Psoas muscle (tissue), 8 donors: ENCODE results near the gene BMP3. TPM values are rescaled to one million over a fixed set of nuclear protein-coding genes. Genes with fewer than 3 reads are reported as not detected.

ENCODE experiments used
- ATAC-seq, 4 donors: fragments of 200-7000 bp; cut with Tn5 transposase; one replicate each; pipeline ENCODE4 v1.9.1; 2020; ENCODE audit warnings: moderate library complexity in 3 of 4, mild to moderate bottlenecking in 2 of 4
- DNase-seq, 2 donors: peaks; one replicate each; pipeline ENCODE4 v3.0.0-alpha.2; 2020
- H3K27ac ChIP-seq: fragments of 200-600 bp; one replicate; pipeline ENCODE4 v1.8.0; 2022
- H3K27me3 ChIP-seq, 3 donors: fragments of 200-600 bp in 1 of 3; one replicate each; pipeline versions ENCODE4 v1.6.1 to v1.8.0; 2013 to 2022; ENCODE audit warnings: low read length in 2 of 3, mild to moderate bottlenecking in 2 of 3, moderate library complexity in 1 of 3; ENCODE audit not compliant: insufficient read depth in 3 of 3
- H3K36me3 ChIP-seq, 2 donors: fragments of 200-600 bp in 1 of 2; one replicate each; pipeline versions ENCODE4 v1.6.1 to v1.8.0; 2013 to 2022; ENCODE audit warnings: low read depth in 1 of 2, mild to moderate bottlenecking in 1 of 2, moderate library complexity in 1 of 2; ENCODE audit not compliant: insufficient read depth in 1 of 2
- H3K4me1 ChIP-seq: fragments of 200-600 bp; one replicate; pipeline ENCODE4 v1.8.0; 2022
- H3K4me3 ChIP-seq: fragments of 200-600 bp; one replicate; pipeline ENCODE4 v1.8.0; 2022; ENCODE audit warnings: mild to moderate bottlenecking
- H3K9me3 ChIP-seq: fragments of 200-600 bp; one replicate; pipeline ENCODE4 v1.8.0; 2022
- WGBS, 3 donors: extraction: QIAGEN DNeasy Blood & Tissue Kit; methylation state at CpG; one replicate each; pipeline versions ENCODE4 v1.1.6 to v1.1.7; 2013; 5-methylcytosine and 5-hydroxymethylcytosine counted together
- intact Hi-C, 2 donors: fragments of 100-400 bp; cut with DNase I; formaldehyde crosslinking; loops; one replicate each; pipeline versions ENCODE4 v1.11.0 to v1.14.2; 2022
- polyA plus RNA-seq, 3 donors: library from polyadenylated mRNA; stranded (reverse); fragments of 200-250 nt; gene quantifications; one replicate each; pipeline ENCODE4 v1.2.3, GENCODE V29; 2013
- total RNA-seq, 4 donors: library from RNA; stranded (reverse); fragmentation: NEBNext Ultra II Directional in 2 of 4; extraction: Animal tissue kit (Norgen Biotek cat#: 25700) in 2 of 4; gene quantifications; one replicate each; pipeline versions ENCODE4 v1.2.1 to v1.2.4, GENCODE V29; 2021 to 2023
- TF ChIP-seq, protein P1 (sequence below): fragments of 200-600 bp; IDR thresholded peaks from one replicate; pipeline ENCODE4 v1.8.0; 2022; ENCODE audit warnings: antibody characterized with exemption
- donor health status: healthy with polysubstance abuse.
- donor health status: DM: no; HTN: no; CAD: no; lungs with moderate emphysema.
- donor health status: Bipolar disorder and iron deficiency.
- donor health status: healthy.
- donor health status: DM: yes; HTN: yes; CAD: no.
- donor health status: DM: no; HTN: no; CAD: no.
- donor health status: DM: no; HTN: no; CAD: no.
- donor health status: DM: yes; HTN: yes; CAD: no.

Gene BMP3
- total and polyA plus RNA-seq, 7 donors, result 0.03 to 0.09 (median 0.06) TPM; not detected in 3

DNA sequence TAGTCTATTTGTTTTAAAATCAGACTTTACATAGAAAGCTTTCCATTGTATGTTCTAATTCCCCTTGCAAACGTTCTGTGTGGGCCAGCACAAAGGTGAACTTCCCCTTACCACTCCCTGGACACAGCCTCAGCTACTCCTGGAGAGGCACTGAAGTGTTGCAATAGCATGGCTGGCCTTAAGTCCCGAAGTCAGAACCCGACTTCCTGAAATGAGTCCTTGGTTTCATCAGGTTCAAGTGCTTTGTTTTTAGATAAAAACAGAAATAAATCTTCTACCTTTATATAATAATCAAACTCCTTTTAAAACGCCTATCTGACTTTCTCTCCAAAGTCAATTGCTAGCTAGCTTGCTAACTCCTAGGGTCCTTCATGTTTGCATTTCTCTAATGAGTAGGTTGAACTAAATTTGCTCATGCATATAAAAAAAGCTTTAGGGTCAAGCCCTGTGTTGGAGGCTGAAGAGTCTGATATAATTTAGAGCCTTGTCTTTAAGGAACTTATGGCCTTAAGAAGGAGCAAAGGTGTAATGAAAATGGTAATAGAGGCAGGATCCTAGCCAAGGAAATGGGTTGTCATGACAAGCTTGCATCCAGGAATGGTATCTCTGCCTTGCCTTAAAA, 9.0 kb downstream of the BMP3 start:
- ATAC-seq, result no peak
- Histone ChIP-seq H3K4me1 (no peaks in the 10 kb centered on the region), H3K27me3 (peaks cover 0 to 2% (median 0%) of the 10 kb centered on the region in 3 donors), H3K27ac (no peak overlapping the region), H3K9me3 (no peaks in the 10 kb centered on the region), H3K4me3 (no peak overlapping the region), H3K36me3 (no peaks in the 10 kb centered on the region)
- intact Hi-C loops, result no loop called here
- no peak for DNase-seq
- TF ChIP-seq, protein P1, sequence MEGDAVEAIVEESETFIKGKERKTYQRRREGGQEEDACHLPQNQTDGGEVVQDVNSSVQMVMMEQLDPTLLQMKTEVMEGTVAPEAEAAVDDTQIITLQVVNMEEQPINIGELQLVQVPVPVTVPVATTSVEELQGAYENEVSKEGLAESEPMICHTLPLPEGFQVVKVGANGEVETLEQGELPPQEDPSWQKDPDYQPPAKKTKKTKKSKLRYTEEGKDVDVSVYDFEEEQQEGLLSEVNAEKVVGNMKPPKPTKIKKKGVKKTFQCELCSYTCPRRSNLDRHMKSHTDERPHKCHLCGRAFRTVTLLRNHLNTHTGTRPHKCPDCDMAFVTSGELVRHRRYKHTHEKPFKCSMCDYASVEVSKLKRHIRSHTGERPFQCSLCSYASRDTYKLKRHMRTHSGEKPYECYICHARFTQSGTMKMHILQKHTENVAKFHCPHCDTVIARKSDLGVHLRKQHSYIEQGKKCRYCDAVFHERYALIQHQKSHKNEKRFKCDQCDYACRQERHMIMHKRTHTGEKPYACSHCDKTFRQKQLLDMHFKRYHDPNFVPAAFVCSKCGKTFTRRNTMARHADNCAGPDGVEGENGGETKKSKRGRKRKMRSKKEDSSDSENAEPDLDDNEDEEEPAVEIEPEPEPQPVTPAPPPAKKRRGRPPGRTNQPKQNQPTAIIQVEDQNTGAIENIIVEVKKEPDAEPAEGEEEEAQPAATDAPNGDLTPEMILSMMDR, result no peak
- 43 to 58% (median 47%) methylated on average over 4 of the region's 4 CpGs for WGBS, 3 donors

DNA sequence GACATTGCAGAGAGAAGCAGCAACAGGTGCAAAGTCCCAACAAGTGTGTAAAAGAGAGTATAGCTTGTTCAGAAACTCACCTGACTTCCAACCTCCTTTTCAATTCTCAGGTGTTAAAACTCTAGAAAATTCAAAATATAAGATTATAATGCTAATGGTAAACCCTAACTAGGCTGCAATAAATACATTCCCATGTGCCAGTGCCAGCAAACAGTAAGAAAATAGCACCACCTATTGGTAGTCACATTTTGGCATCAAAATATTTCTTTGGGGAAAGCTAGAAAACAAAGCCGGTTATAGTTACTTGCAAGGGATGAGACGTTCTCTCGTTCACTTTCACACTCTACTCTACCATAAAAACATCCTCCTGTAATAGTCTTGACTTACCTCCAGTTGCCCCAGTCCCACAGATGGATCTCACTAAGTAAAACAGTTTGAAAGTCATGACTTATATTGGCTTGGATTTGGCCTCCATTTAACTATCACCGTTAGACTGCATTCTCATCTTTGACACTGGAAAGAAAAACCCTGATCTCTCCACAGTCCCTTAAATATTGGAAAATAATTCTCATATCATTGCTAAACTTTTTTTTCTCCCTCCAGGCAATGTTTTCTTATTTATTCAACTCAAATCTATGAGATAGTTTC, 9.6 kb downstream of the BMP3 start:
- ATAC-seq, result no peak
- intact Hi-C loops, result loop anchor here (5.0 to 10.0 kb wide), 2 partner anchors 675 to 678 kb away; no protein-coding TSS in a partner anchor

DNA sequence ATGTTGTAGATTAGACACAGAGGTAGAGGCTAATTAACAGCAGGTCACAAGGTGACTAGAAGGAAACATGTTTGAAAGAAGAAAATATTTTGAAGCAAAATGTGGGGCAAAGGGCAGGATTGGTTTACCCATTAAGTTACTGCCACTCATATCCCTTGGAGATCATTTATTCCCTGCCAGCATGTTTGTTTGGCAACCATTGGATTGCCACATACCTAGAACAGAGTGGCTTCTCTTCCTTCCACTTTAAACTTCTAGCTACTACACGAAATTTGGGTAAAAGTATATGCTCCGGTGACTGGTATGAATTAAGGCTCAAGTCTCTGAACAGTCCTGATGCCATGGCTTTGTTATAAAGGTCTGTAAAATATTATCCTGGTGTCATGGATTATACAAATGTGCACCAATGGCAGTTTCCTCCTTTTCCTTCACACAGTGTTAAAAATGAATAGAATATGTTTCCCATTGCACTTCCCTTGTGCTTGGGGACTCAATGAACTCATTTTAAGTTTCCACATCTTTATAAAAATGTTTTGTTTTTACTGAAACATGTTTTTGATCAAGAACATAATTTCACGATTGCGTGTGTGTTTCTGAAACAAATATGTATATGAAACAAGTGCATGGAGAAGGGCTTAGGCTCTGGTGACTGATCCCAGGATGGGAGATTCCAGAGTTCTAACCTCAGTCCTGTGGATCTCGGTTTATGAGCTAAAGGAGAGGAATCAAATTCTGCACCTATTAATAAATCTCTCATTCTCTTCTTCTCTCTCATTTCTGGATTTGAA, 12.3 kb downstream of the BMP3 start:
- TF ChIP-seq, protein P1, result no peak
- H3K9me3 ChIP-seq, result no peaks in the 10 kb centered on the region
- DNase-seq, result no peak
- H3K27ac ChIP-seq, result no peak overlapping the region
- H3K4me3 ChIP-seq, result no peak overlapping the region
- no peaks in the 10 kb centered on the region for H3K36me3 ChIP-seq
- intact Hi-C loops, result loop anchor here (5.0 to 10.0 kb wide), 2 partner anchors 678 to 680 kb away; no protein-coding TSS in a partner anchor
- ATAC-seq, result no peak
- no peaks in the 10 kb centered on the region for H3K4me1 ChIP-seq
- H3K27me3 ChIP-seq, result peaks cover 0 to 2% (median 0%) of the 10 kb centered on the region in 3 donors
- WGBS, 3 donors, result 70 to 74% (median 73%) methylated on average over 5 of the region's 5 CpGs

More for the DNA sequence above, 9.6 kb downstream of the BMP3 start:
- Histone ChIP-seq H3K27me3 (peaks cover 0 to 2% (median 0%) of the 10 kb centered on the region in 3 donors), H3K36me3 (no peaks in the 10 kb centered on the region), H3K27ac (no peak overlapping the region), H3K9me3 (no peaks in the 10 kb centered on the region), H3K4me1 (no peaks in the 10 kb centered on the region), H3K4me3 (no peak overlapping the region)
- 10 to 18% (median 10%) methylated on average over 4 of the region's 4 CpGs for WGBS, 3 donors
- TF ChIP-seq, protein P1, result peak; percentile 47
- DNase-seq, result no peak

DNA sequence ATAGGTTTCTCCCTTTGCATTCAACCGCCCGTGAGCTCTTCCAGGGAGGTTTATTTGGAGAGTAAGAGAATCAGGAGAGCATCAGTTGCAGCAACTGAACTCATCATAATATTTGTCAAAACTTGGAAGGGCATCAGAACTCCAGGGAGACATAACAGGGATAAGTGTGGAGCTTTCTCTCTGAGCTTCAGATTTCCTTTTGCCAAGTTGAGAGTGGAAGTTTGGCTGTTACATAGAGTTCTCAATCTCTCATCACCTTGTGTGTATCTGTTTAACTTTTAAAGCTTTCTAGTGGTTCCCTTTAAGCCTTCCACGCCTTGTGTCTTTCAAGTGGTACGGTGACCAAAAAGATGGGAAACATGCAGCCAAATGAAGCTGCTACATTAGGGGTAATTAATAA, 18.8 kb downstream of the BMP3 start:
- DNase-seq (no peak), ATAC-seq (no peak)
- intact Hi-C loops, result loop anchor here in 1 of 2 donors (10.0 kb wide), 1 partner anchor 685 kb away; no protein-coding TSS in a partner anchor
- TF ChIP-seq, protein P1, result no peak
- H3K27me3 ChIP-seq, result peaks cover 0 to 2% (median 0%) of the 10 kb centered on the region in 3 donors
- no peak overlapping the region for H3K27ac ChIP-seq
- H3K9me3 ChIP-seq, result no peaks in the 10 kb centered on the region
- WGBS, 3 donors, result 28 to 60% (median 44%) methylated on average over 4 of the region's 4 CpGs
- no peak overlapping the region for H3K4me3 ChIP-seq
- H3K36me3 ChIP-seq, result no peaks in the 10 kb centered on the region
- no peaks in the 10 kb centered on the region for H3K4me1 ChIP-seq
